ENCODE results near the gene NGF. TPM values are rescaled to one million over a fixed set of nuclear protein-coding genes. Genes with fewer than 3 reads are reported as not detected.

The NGF gene
- total and polyA plus RNA-seq, 2 of the 4 experiments (the other 2 are of a cell fraction): 12.5 to 21.7 TPM

- no CpG with 5 or more reads among the region's 3 CpGs for WGBS, 2 experiments (ENCODE audit: extremely low coverage in 2 of 2, insufficient read length in 1 of 2)
- no peak overlapping the region for H4K8ac ChIP-seq (ENCODE audit: low read depth in 2 of 2, low read length in 2 of 2)
- no peak overlapping the region for H3K56ac ChIP-seq (ENCODE audit: extremely low read depth, insufficient read depth, low read length)
- ATAC-seq (ENCODE audit: low read depth): no peak
- H3K36me3 ChIP-seq (ENCODE audit: control insufficient read depth, insufficient read depth, low read length): no peaks in the 10 kb centered on the region
- BruUV-seq (replicated peaks): no TSS peak
- POLR2A ChIA-PET (ENCODE audit: unreplicated experiment): interaction anchor here (1.6 kb wide), 1 partner anchor 11 kb away, joined by 6 read pairs; no protein-coding TSS in a partner anchor
- no peak overlapping the region for H3K23ac ChIP-seq (ENCODE audit: low read depth, low read length)
- DNase-seq: no peak
- intact Hi-C loops (cut with micrococcal nuclease): no loop called here
- H3K18ac ChIP-seq (ENCODE audit: low read depth, low read length): no peak overlapping the region
- no peaks in the 10 kb centered on the region for H3K27me3 ChIP-seq (ENCODE audit: control insufficient read depth, insufficient read depth, low read length)
- no peak overlapping the region for H2BK20ac ChIP-seq (ENCODE audit: low read depth, low read length)
- H3K27ac ChIP-seq (ENCODE audit: insufficient read depth, low read length): no peak overlapping the region
- H3K4me2 ChIP-seq (ENCODE audit: low read depth, low read length): no peak overlapping the region
- H2BK120ac ChIP-seq (ENCODE audit: low read depth, low read length): no peak overlapping the region
- H3K4me3 ChIP-seq (ENCODE audit: insufficient read depth, low read depth, low read length): no peak overlapping the region
- H4K5ac ChIP-seq (ENCODE audit: low read depth, low read length): no peak overlapping the region
- H2BK5ac ChIP-seq (ENCODE audit: low read depth, low read length, poor library complexity, severe bottlenecking): no peak overlapping the region
- H3K14ac ChIP-seq (replicated peaks; ENCODE audit: low read depth, low read length): no peak overlapping the region
- H2AFZ ChIP-seq (replicated peaks; ENCODE audit: low read length, poor library complexity): no peak overlapping the region
- TF ChIP-seq CEBPB (IDR thresholded peaks at IDR 0.05; ENCODE audit: low read depth, low read length) (0 out of 2 replicates have a peak, but pooled peaks have one; percentile 9), NFE2L2 (IDR thresholded peaks at IDR 0.05; ENCODE audit: low read depth, low read length) (no peak), RCOR1 (IDR thresholded peaks at IDR 0.05; ENCODE audit: insufficient replicate concordance, low read length) (no peak)
- CTCF ChIA-PET: interaction anchor here (0.5 kb wide), 1 partner anchor 163 kb away, joined by 4 read pairs; no protein-coding TSS in a partner anchor
- H4K20me1 ChIP-seq (ENCODE audit: insufficient read depth, low read length): no peaks in the 10 kb centered on the region
- no peak overlapping the region for H3K4ac ChIP-seq (ENCODE audit: low read depth, low read length)
- no peak overlapping the region for H4K91ac ChIP-seq (ENCODE audit: insufficient read depth, low read depth, low read length)
- no peak overlapping the region for H2AK5ac ChIP-seq (ENCODE audit: low read depth, low read length)
- no peak overlapping the region for H2BK15ac ChIP-seq (ENCODE audit: low read depth, low read length)
- in situ Hi-C loops (cut with MboI; ENCODE audit: low sequenced_read_pairs): no loop called here
- H3K9ac ChIP-seq (ENCODE audit: low read depth, low read length): no peak overlapping the region
- H3K9me1 ChIP-seq (ENCODE audit: insufficient read depth, low read length): peaks cover 2% of the 10 kb centered on the region; the same call in 1 of the 2 replicates
- H3K4me1 ChIP-seq (ENCODE audit: control insufficient read depth, insufficient read depth, low read length): peaks cover 6% of the 10 kb centered on the region
- no peaks in the 10 kb centered on the region for H3K79me1 ChIP-seq (ENCODE audit: low read depth in 1 of 2, low read length in 2 of 2)
- H2AK9ac ChIP-seq (replicated peaks; ENCODE audit: low read depth, low read length, poor library complexity): no peak overlapping the region
- dilution Hi-C loops (cut with HindIII; ENCODE audit: low sequenced_read_pairs, unreplicated experiment): no loop called here
- 0 out of 2 replicates have a peak, but pooled peaks cover 2% of the 10 kb centered on the region for H3K9me3 ChIP-seq (ENCODE audit: control insufficient read depth, insufficient read depth, low read length)
Measured at GRCh38 chr1:115240297-115240696, 97.8 kb downstream of the NGF start.

Data from IMR-90 (cell line).